MM.1S (cell line): Measurements from ENCODE around the gene SH3BP5L.

Experiments
- CTCF ChIP-seq: fragments of 300-600 bp; sonication (generic); IDR thresholded peaks from 2 replicates; pipeline ENCODE4 v1.5.1; 2016; ENCODE audit warnings: antibody characterized with exemption, low read length, mixed read lengths
- EZH2 ChIP-seq: fragments of 300-600 bp; sonication (generic); optimal IDR thresholded peaks from 2 replicates; pipeline ENCODE3; 2017; ENCODE audit warnings: low read depth, mild to moderate bottlenecking, antibody characterized with exemption, low read length, mixed read lengths
- EZH2phosphoT487 ChIP-seq: fragments of 300-600 bp; sonication (generic); IDR thresholded peaks from 2 replicates; pipeline ENCODE4 v1.6.1; 2018; ENCODE audit warnings: antibody characterized with exemption, low read length

GRCh38 chr1:248853663-248854375, 28.1 kb upstream of the SH3BP5L start:
- TF ChIP-seq EZH2 (no peak), CTCF (no peak), EZH2phosphoT487 (no peak)
